Measurements from ENCODE around the gene AMH. TPM values are rescaled to one million over a fixed set of nuclear protein-coding genes. Genes with fewer than 3 reads are reported as not detected.

AMH gene
- polyA plus RNA-seq, 4 donors, result 1.1 to 3.0 (median 2.0) TPM

- Histone ChIP-seq H3K9me3 (ENCODE audit: control insufficient read depth in 2 of 2, insufficient read depth in 1 of 2, low read depth in 1 of 2, low read length in 1 of 2) (no peaks in the 10 kb centered on the region), H3K4me1 (ENCODE audit: control insufficient read depth in 3 of 3, insufficient read depth in 2 of 3, low read depth in 1 of 3, low read length in 2 of 3) (peaks cover 0 to 36% (median 0%) of the 10 kb centered on the region in 3 donors), H3K36me3 (ENCODE audit: control insufficient read depth in 3 of 3, insufficient read depth in 2 of 3, low read depth in 1 of 3, low read length in 3 of 3) (peaks cover 26 to 100% (median 28%) of the 10 kb centered on the region in 3 donors), H3K27me3 (ENCODE audit: control insufficient read depth in 3 of 3, insufficient read depth in 3 of 3, low read length in 3 of 3) (no peaks in the 10 kb centered on the region), H3K27ac (ENCODE audit: low read depth in 1 of 3, low read length in 2 of 3) (no peak overlapping the region), H3K4me3 (ENCODE audit: low read depth in 1 of 3, low read length in 3 of 3) (no peak overlapping the region)
- WGBS, 3 donors, result 90 to 95% (median 94%) methylated on average over 41 to 43 of the region's 43 CpGs
- no peak for DNase-seq
- no peak for FAIRE-seq
Observed at GRCh38 chr19:2216361-2217225, 32.5 kb upstream of the AMH start.

- no peak for DNase-seq
- no peak overlapping the region for H3K27ac ChIP-seq (ENCODE audit: low read depth in 1 of 3, low read length in 2 of 3)
- H3K9me3 ChIP-seq (ENCODE audit: control insufficient read depth in 2 of 2, insufficient read depth in 1 of 2, low read depth in 1 of 2, low read length in 1 of 2), result no peaks in the 10 kb centered on the region
- H3K36me3 ChIP-seq (ENCODE audit: control insufficient read depth in 3 of 3, insufficient read depth in 2 of 3, low read depth in 1 of 3, low read length in 3 of 3), result peaks cover 25 to 100% (median 28%) of the 10 kb centered on the region in 3 donors
- H3K27me3 ChIP-seq (ENCODE audit: control insufficient read depth in 3 of 3, insufficient read depth in 3 of 3, low read length in 3 of 3), result no peaks in the 10 kb centered on the region
- 94 to 97% (median 96%) methylated on average over 22 of the region's 22 CpGs for WGBS, 3 donors
- H3K4me1 ChIP-seq (ENCODE audit: control insufficient read depth in 3 of 3, insufficient read depth in 2 of 3, low read depth in 1 of 3, low read length in 2 of 3), result peaks cover 0 to 26% (median 0%) of the 10 kb centered on the region in 3 donors
- no peak overlapping the region for H3K4me3 ChIP-seq (ENCODE audit: low read depth in 1 of 3, low read length in 3 of 3)
- FAIRE-seq, result no peak
Observed at GRCh38 chr19:2217591-2217990, 31.5 kb upstream of the AMH start.

- Histone ChIP-seq H3K27ac (ENCODE audit: low read depth in 1 of 3, low read length in 2 of 3) (no peak overlapping the region), H3K36me3 (ENCODE audit: control insufficient read depth in 3 of 3, insufficient read depth in 2 of 3, low read depth in 1 of 3, low read length in 3 of 3) (peaks cover 23 to 99% (median 25%) of the 10 kb centered on the region in 3 donors), H3K9me3 (ENCODE audit: control insufficient read depth in 2 of 2, insufficient read depth in 1 of 2, low read depth in 1 of 2, low read length in 1 of 2) (no peaks in the 10 kb centered on the region), H3K4me3 (ENCODE audit: low read depth in 1 of 3, low read length in 3 of 3) (no peak overlapping the region), H3K4me1 (ENCODE audit: control insufficient read depth in 3 of 3, insufficient read depth in 2 of 3, low read depth in 1 of 3, low read length in 2 of 3) (peaks cover 0 to 7% (median 0%) of the 10 kb centered on the region in 3 donors), H3K27me3 (ENCODE audit: control insufficient read depth in 3 of 3, insufficient read depth in 3 of 3, low read length in 3 of 3) (no peaks in the 10 kb centered on the region)
- FAIRE-seq (no peak), DNase-seq (no peak)
- 95 to 96% (median 95%) methylated on average over 18 to 21 of the region's 21 CpGs for WGBS, 3 donors
Observed at GRCh38 chr19:2219726-2220125, 29.4 kb upstream of the AMH start.

GRCh38 chr19:2221250-2221831 is 27.8 kb upstream of the AMH start:
- FAIRE-seq (no peak), DNase-seq (peak in 1 of 2 donors; percentile 24)
- WGBS, 3 donors, result 63 to 77% (median 72%) methylated on average over 20 of the region's 20 CpGs
- Histone ChIP-seq H3K9me3 (ENCODE audit: control insufficient read depth in 2 of 2, insufficient read depth in 1 of 2, low read depth in 1 of 2, low read length in 1 of 2) (no peaks in the 10 kb centered on the region), H3K4me3 (ENCODE audit: low read depth in 1 of 3, low read length in 3 of 3) (no peak overlapping the region), H3K36me3 (ENCODE audit: control insufficient read depth in 3 of 3, insufficient read depth in 2 of 3, low read depth in 1 of 3, low read length in 3 of 3) (peaks cover 25 to 99% (median 27%) of the 10 kb centered on the region in 3 donors), H3K27me3 (ENCODE audit: control insufficient read depth in 3 of 3, insufficient read depth in 3 of 3, low read length in 3 of 3) (no peaks in the 10 kb centered on the region), H3K4me1 (ENCODE audit: control insufficient read depth in 3 of 3, insufficient read depth in 2 of 3, low read depth in 1 of 3, low read length in 2 of 3) (peaks cover 0 to 7% (median 0%) of the 10 kb centered on the region in 3 donors), H3K27ac (ENCODE audit: low read depth in 1 of 3, low read length in 2 of 3) (peak overlapping the region in 2 of 3 donors; percentile 11 to 40)

- Histone ChIP-seq H3K27ac (ENCODE audit: low read depth in 1 of 3, low read length in 2 of 3) (no peak overlapping the region), H3K4me3 (ENCODE audit: low read depth in 1 of 3, low read length in 3 of 3) (no peak overlapping the region), H3K27me3 (ENCODE audit: control insufficient read depth in 3 of 3, insufficient read depth in 3 of 3, low read length in 3 of 3) (no peaks in the 10 kb centered on the region), H3K9me3 (ENCODE audit: control insufficient read depth in 2 of 2, insufficient read depth in 1 of 2, low read depth in 1 of 2, low read length in 1 of 2) (no peaks in the 10 kb centered on the region), H3K36me3 (ENCODE audit: control insufficient read depth in 3 of 3, insufficient read depth in 2 of 3, low read depth in 1 of 3, low read length in 3 of 3) (peaks cover 24 to 98% (median 25%) of the 10 kb centered on the region in 3 donors), H3K4me1 (ENCODE audit: control insufficient read depth in 3 of 3, insufficient read depth in 2 of 3, low read depth in 1 of 3, low read length in 2 of 3) (peaks cover 0 to 7% (median 0%) of the 10 kb centered on the region in 3 donors)
- no peak for FAIRE-seq
- no peak for DNase-seq
- WGBS, 3 donors, result 88 to 93% (median 89%) methylated on average over 16 to 20 of the region's 20 CpGs
Observed at GRCh38 chr19:2221918-2222317, 27.2 kb upstream of the AMH start.

- no peak overlapping the region for H3K27ac ChIP-seq (ENCODE audit: low read depth in 1 of 3, low read length in 2 of 3)
- no peaks in the 10 kb centered on the region for H3K9me3 ChIP-seq (ENCODE audit: control insufficient read depth in 2 of 2, insufficient read depth in 1 of 2, low read depth in 1 of 2, low read length in 1 of 2)
- WGBS, 3 donors, result 87 to 90% (median 88%) methylated on average over 18 of the region's 18 CpGs
- no peaks in the 10 kb centered on the region for H3K27me3 ChIP-seq (ENCODE audit: control insufficient read depth in 3 of 3, insufficient read depth in 3 of 3, low read length in 3 of 3)
- FAIRE-seq, result no peak
- DNase-seq, result no peak
- peaks cover 0 to 7% (median 0%) of the 10 kb centered on the region in 3 donors for H3K4me1 ChIP-seq (ENCODE audit: control insufficient read depth in 3 of 3, insufficient read depth in 2 of 3, low read depth in 1 of 3, low read length in 2 of 3)
- peaks cover 18 to 96% (median 28%) of the 10 kb centered on the region in 3 donors for H3K36me3 ChIP-seq (ENCODE audit: control insufficient read depth in 3 of 3, insufficient read depth in 2 of 3, low read depth in 1 of 3, low read length in 3 of 3)
- H3K4me3 ChIP-seq (ENCODE audit: low read depth in 1 of 3, low read length in 3 of 3), result no peak overlapping the region
Observed at GRCh38 chr19:2223391-2223790, 25.7 kb upstream of the AMH start.

GRCh38 chr19:2223959-2224358 is 25.2 kb upstream of the AMH start:
- FAIRE-seq (no peak), DNase-seq (no peak)
- no peaks in the 10 kb centered on the region for H3K9me3 ChIP-seq (ENCODE audit: control insufficient read depth in 2 of 2, insufficient read depth in 1 of 2, low read depth in 1 of 2, low read length in 1 of 2)
- H3K4me1 ChIP-seq (ENCODE audit: control insufficient read depth in 3 of 3, insufficient read depth in 2 of 3, low read depth in 1 of 3, low read length in 2 of 3), result peaks cover 0 to 7% (median 0%) of the 10 kb centered on the region in 3 donors
- no peak overlapping the region for H3K4me3 ChIP-seq (ENCODE audit: low read depth in 1 of 3, low read length in 3 of 3)
- H3K27ac ChIP-seq (ENCODE audit: low read depth in 1 of 3, low read length in 2 of 3), result no peak overlapping the region
- WGBS, 3 donors, result 73 to 87% (median 85%) methylated on average over 14 of the region's 14 CpGs
- no peaks in the 10 kb centered on the region for H3K27me3 ChIP-seq (ENCODE audit: control insufficient read depth in 3 of 3, insufficient read depth in 3 of 3, low read length in 3 of 3)
- peaks cover 18 to 96% (median 30%) of the 10 kb centered on the region in 3 donors for H3K36me3 ChIP-seq (ENCODE audit: control insufficient read depth in 3 of 3, insufficient read depth in 2 of 3, low read depth in 1 of 3, low read length in 3 of 3)

GRCh38 chr19:2224754-2225349 is 24.3 kb upstream of the AMH start:
- Histone ChIP-seq H3K9me3 (ENCODE audit: control insufficient read depth in 2 of 2, insufficient read depth in 1 of 2, low read depth in 1 of 2, low read length in 1 of 2) (no peaks in the 10 kb centered on the region), H3K36me3 (ENCODE audit: control insufficient read depth in 3 of 3, insufficient read depth in 2 of 3, low read depth in 1 of 3, low read length in 3 of 3) (peaks cover 21 to 96% (median 37%) of the 10 kb centered on the region in 3 donors), H3K27me3 (ENCODE audit: control insufficient read depth in 3 of 3, insufficient read depth in 3 of 3, low read length in 3 of 3) (no peaks in the 10 kb centered on the region), H3K4me3 (ENCODE audit: low read depth in 1 of 3, low read length in 3 of 3) (no peak overlapping the region), H3K4me1 (ENCODE audit: control insufficient read depth in 3 of 3, insufficient read depth in 2 of 3, low read depth in 1 of 3, low read length in 2 of 3) (peaks cover 0 to 7% (median 0%) of the 10 kb centered on the region in 3 donors), H3K27ac (ENCODE audit: low read depth in 1 of 3, low read length in 2 of 3) (no peak overlapping the region)
- DNase-seq (no peak), FAIRE-seq (no peak)
- WGBS, 3 donors, result 88 to 91% (median 91%) methylated on average over 13 of the region's 13 CpGs

All from small intestine (tissue), 7 donors.